GM13977 (cell line): ENCODE data around the gene KATNA1.
A peak's percentile ranks its signal among the peaks of the same experiment; 100 is the strongest.
"Not testable (repeated sequence)": the region's sequence is repeated elsewhere in the genome, so short reads cannot be mapped to it uniquely, and the experiment has no call there.

Experiments used
- DNase-seq: peaks from one replicate; pipeline ENCODE4 v3.0.0; 2012; ENCODE audit warnings: low spot score
- in situ Hi-C: fragments of 300-500 bp; cut with MboI; formaldehyde crosslinking; loops from one replicate; pipeline ENCODE4 v1.12.0; 2022; ENCODE audit warnings: low sequenced_read_pairs, low pct_unique_long_range_greater_than_20kb, mixed read lengths, inconsistent platforms; ENCODE audit not compliant: unreplicated experiment
- TF ChIP-seq, protein P1 (sequence below): IDR thresholded peaks from 2 replicates; pipeline ENCODE4 v1.5.1; 2012; ENCODE audit warnings: mild to moderate bottlenecking, control low read depth; ENCODE audit not compliant: insufficient read depth; ENCODE audit errors: extremely low read depth, missing control alignments

KATNA1 gene

DNA sequence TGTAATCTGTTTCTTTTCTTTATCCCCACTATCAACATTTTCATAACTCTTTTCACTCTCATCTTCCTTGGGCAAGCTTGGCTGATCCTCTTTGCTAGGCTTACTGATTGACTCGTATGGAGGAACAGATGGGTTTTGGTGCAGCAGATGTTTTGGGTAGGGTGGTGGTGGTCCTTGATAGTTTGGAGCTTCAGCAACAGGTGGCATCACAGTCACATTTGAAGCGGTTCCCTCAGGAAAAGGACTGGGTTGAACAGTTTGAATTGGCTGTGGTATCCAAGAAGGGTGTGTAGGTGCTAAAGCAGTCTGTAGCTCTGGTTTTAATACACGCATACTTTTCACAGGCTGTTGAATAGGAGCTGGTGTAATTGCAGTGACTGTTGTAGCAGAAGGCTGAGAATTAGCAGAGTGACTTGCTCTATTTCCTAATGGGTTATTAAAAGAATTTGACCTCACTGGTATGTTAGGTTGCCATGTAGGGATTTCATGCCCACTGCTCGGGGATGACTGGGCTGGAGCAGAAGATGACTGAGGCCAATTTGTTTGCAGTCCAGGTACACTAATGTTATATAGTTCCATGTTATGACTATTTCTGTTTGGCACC is 34.8 kb upstream of the KATNA1 start:
- TF ChIP-seq, protein P1, sequence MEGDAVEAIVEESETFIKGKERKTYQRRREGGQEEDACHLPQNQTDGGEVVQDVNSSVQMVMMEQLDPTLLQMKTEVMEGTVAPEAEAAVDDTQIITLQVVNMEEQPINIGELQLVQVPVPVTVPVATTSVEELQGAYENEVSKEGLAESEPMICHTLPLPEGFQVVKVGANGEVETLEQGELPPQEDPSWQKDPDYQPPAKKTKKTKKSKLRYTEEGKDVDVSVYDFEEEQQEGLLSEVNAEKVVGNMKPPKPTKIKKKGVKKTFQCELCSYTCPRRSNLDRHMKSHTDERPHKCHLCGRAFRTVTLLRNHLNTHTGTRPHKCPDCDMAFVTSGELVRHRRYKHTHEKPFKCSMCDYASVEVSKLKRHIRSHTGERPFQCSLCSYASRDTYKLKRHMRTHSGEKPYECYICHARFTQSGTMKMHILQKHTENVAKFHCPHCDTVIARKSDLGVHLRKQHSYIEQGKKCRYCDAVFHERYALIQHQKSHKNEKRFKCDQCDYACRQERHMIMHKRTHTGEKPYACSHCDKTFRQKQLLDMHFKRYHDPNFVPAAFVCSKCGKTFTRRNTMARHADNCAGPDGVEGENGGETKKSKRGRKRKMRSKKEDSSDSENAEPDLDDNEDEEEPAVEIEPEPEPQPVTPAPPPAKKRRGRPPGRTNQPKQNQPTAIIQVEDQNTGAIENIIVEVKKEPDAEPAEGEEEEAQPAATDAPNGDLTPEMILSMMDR, result no peak
- in situ Hi-C loops, result no loop called here
- no peak for DNase-seq

DNA sequence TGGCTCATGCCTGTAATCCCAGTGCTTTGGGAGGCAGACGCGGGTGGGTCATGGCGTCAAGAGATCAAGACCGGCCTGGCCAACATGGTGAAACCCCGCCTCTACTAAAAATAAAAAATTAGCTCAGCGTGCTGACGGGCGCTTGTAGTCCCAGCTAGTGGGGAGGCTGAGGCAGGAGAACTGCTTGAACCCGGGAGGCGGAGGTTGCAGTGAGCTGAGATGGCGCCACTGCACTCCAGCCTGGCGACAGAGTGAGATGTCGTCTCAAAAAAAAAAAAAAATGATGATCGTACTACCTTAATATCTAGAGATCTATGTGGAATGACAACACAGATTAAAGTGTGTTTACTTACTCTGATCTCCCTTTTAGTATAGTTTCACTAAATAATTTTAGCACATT is 33.3 kb upstream of the KATNA1 start:
- not testable (repeated sequence) for DNase-seq

DNA sequence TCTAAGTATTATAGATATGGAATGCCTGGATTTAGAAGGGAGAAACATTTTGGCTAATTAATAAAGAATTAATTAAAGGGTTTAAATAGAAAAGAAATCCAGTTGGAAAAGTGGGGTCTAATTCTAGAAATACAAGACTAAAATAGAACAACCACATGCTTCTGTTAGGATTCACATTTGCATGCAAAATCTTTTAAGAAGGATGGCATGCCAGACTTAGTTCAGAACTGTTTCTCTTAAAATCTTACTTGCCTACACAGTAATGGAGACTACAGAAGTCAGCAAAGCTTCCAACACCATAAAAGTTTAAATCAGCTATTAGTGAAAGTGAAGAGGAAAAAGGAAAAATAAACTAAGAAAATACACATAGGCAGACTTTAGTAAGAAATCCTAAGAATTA is 32.7 kb upstream of the KATNA1 start:
- in situ Hi-C loops, result no loop called here
- no peak for DNase-seq
- TF ChIP-seq, protein P1, result no peak

More for the DNA sequence above, 33.3 kb upstream of the KATNA1 start:
- in situ Hi-C loops, result not testable (repeated sequence)

DNA sequence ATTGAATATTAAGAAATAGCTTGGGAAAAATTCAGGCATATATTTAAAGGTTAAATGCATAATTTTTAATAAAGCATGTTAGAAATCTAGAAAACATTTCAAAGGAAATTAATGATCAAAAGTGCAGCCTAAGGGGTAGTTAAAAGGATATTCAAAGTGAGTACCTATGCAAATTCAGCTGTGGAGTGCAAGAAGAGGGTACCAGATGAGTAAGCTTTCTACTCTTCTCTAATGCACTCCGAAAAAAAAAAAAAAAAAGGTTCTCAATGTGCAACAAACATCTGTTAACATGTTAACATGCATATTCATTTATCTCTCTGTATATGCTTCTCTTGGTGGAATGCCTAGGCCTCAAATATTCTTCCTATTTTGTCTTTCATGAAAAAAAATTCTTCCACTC is 32.0 kb upstream of the KATNA1 start:
- in situ Hi-C loops, result no loop called here

DNA sequence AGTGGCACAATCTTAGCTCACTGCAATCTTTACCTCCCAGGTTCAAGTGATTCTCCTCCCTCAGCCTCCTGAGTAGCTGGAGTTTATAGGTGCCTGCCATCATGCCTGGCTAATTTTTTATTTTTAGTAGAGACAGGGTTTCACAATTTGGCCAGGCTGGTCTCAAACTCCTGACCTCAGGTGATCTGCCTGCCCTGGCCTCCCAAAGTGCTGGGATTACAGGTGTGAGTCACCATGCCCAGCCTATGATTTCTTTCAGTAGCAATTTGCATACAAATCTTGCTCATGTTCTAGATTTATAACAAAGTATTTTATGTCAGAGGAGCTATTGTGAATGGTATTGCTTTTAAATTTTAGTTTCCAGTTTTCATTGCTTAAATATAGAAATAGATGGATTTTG is 23.8 kb upstream of the KATNA1 start:
- in situ Hi-C loops, DNase-seq: not testable (repeated sequence)

More for the DNA sequence above, 32.0 kb upstream of the KATNA1 start:
- DNase-seq, result peak; percentile 39
- TF ChIP-seq, protein P1, result no peak

DNA sequence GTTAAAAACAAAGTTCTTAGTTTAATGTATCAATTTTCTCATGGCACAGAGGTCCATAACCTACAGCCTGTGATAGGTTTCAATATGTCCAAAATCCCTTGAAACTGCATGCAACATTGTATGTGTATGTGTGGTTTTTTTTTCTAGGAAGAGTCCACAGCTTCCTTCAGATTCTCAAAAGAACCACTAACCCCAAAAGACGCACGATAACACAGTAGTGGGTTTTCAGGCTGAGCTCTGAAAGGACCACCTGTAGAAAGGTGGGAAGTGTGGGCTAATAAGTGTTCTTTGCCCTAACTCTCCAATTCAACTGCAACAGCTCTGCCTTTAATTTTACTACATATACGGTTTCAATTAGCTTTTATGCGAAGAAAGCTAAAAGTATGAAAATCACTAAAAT is 11.5 kb upstream of the KATNA1 start:
- TF ChIP-seq, protein P1, result no peak
- in situ Hi-C loops, result no loop called here
- no peak for DNase-seq

DNA sequence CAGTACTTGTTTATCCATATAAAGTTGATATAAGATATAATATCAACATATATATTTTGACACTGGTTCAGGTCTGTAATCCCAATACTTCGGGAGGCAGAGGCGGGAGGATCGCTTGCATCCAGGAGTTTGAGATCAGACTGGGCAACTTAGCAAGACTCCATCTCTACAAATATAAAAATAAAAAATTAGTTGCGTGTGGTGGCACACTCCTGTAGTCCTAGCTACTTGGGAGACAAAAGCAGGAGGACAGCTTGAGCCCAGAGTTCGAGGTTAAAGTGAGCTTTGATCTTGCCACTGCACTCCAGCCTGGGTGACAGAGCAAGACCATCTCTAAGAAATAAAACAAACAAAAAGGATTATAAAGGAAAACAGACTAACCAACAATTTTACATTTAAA is 8.9 kb upstream of the KATNA1 start:
- TF ChIP-seq, protein P1, result no peak
- no peak for DNase-seq
- in situ Hi-C loops, result no loop called here

DNA sequence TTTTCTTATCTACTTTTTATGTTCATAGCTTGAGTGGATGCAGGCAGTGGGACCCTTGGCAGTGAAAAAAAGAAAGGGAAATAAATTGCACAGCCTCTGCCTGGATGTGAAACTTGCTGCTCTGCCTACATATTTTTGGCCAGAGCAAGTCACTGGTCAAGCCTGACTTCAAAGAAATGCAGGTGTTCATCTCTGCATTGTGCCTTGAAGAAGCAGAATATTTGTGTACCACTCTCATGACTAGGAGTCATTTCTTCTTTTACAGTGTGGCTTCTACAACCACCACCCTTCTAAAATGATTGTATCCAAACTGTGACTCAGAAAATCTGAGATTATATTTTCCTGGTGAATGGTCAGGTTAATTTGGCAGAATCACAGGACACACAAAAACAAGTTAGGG is 2.5 kb upstream of the KATNA1 start:
- DNase-seq, result peak; percentile 54
- in situ Hi-C loops, result no loop called here
- TF ChIP-seq, protein P1, result no peak
